ENCODE results near the gene ALMS1.

Gene ALMS1

DNA sequence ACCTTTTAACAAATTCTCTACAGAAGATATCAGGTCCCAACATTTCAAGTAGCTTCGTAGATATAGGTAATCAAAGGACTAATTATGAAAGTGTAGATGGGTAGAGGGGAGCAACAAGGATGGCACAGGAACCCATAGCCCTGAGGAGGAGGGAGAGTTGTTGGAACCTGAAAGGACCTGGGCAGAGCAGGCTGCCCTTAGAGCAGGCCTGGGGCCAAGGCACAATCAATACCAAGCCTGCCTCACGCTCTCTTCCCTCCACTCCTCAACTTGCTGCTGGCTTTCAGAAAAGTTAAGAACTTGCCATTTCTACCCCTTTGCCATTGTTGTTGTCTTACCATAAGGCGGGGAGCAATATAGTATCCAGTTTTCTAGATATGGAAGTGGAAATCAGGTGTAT is 266.7 kb downstream of the ALMS1 start:
- Histone ChIP-seq H3K4me1 (ENCODE audit: control insufficient read depth in 1 of 2, insufficient read depth in 2 of 2, low read length in 2 of 2) (no peaks in the 10 kb centered on the region), H4K8ac (ENCODE audit: low read depth, low read length) (no peak overlapping the region), H4K91ac (ENCODE audit: low read depth, low read length) (no peak overlapping the region), H3K9ac (ENCODE audit: low read length) (no peak overlapping the region), H2BK5ac (ENCODE audit: low read depth, low read length, poor library complexity) (no peak overlapping the region), H3K4ac (ENCODE audit: low read depth, low read length) (no peak overlapping the region), H3K79me2 (ENCODE audit: control insufficient read depth, insufficient read depth, low read length, poor library complexity) (no peaks in the 10 kb centered on the region), H3K27ac (ENCODE audit: low read depth, low read length) (no peak overlapping the region), H2AFZ (ENCODE audit: insufficient read depth, low read length, poor library complexity) (no peak overlapping the region), H3K23ac (ENCODE audit: low read length) (no peak overlapping the region), H3K4me3 (ENCODE audit: low read depth, low read length) (no peak overlapping the region), H3K36me3 (ENCODE audit: control insufficient read depth in 1 of 2, insufficient read depth in 2 of 2, low read length in 2 of 2) (no peaks in the 10 kb centered on the region), H3K79me1 (ENCODE audit: low read length) (no peaks in the 10 kb centered on the region), H3K4me2 (ENCODE audit: low read length) (no peak overlapping the region), H2BK12ac (ENCODE audit: low read length) (no peak overlapping the region), H4K12ac (ENCODE audit: low read depth, low read length) (no peak overlapping the region), H3K27me3 (ENCODE audit: insufficient read depth, low read length) (no peaks in the 10 kb centered on the region), H3K9me3 (ENCODE audit: insufficient read depth, low read depth, low read length) (peaks cover 8% of the 10 kb centered on the region), H3K18ac (ENCODE audit: low read length) (no peak overlapping the region), H3K14ac (ENCODE audit: low read length) (no peak overlapping the region), H2BK120ac (ENCODE audit: insufficient read depth, low read length, poor library complexity) (no peak overlapping the region), H2AK5ac (ENCODE audit: low read length) (no peak overlapping the region)
- WGBS (ENCODE audit: extremely low coverage, insufficient coverage, insufficient read length) = no CpG with 5 or more reads among the region's 3 CpGs
- no peak for DNase-seq

DNA sequence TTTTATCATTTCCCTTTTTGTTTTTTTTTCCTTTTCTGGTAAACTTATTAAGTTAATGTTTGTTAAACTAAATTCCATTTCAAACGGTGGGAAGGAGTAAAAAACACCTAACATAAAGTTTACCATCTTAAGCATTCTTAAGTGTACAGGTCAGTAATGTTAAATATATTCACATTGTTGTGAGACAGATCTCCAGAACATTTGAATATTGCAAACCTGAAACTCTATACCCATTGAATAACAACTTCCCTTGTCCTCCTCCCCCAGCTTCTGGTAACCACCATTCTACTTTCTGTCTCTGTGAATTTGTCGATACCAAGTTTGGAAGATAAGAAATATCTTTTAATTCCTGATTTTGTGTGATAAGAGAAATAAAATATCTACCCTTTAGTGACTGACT is 268.5 kb downstream of the ALMS1 start:
- Histone ChIP-seq H2BK120ac (ENCODE audit: insufficient read depth, low read length, poor library complexity) (no peak overlapping the region), H3K14ac (ENCODE audit: low read length) (no peak overlapping the region), H2BK12ac (ENCODE audit: low read length) (no peak overlapping the region), H3K27ac (ENCODE audit: low read depth, low read length) (no peak overlapping the region), H3K9ac (ENCODE audit: low read length) (no peak overlapping the region), H4K91ac (ENCODE audit: low read depth, low read length) (no peak overlapping the region), H3K4ac (ENCODE audit: low read depth, low read length) (no peak overlapping the region), H4K12ac (ENCODE audit: low read depth, low read length) (no peak overlapping the region), H3K79me2 (ENCODE audit: control insufficient read depth, insufficient read depth, low read length, poor library complexity) (no peaks in the 10 kb centered on the region), H3K4me3 (ENCODE audit: low read depth, low read length) (no peak overlapping the region), H2BK5ac (ENCODE audit: low read depth, low read length, poor library complexity) (no peak overlapping the region), H3K79me1 (ENCODE audit: low read length) (no peaks in the 10 kb centered on the region), H3K36me3 (ENCODE audit: control insufficient read depth in 1 of 2, insufficient read depth in 2 of 2, low read length in 2 of 2) (no peaks in the 10 kb centered on the region), H2AK5ac (ENCODE audit: low read length) (no peak overlapping the region), H3K4me1 (ENCODE audit: control insufficient read depth in 1 of 2, insufficient read depth in 2 of 2, low read length in 2 of 2) (no peaks in the 10 kb centered on the region), H3K27me3 (ENCODE audit: insufficient read depth, low read length) (no peaks in the 10 kb centered on the region), H3K18ac (ENCODE audit: low read length) (no peak overlapping the region), H3K4me2 (ENCODE audit: low read length) (no peak overlapping the region), H4K8ac (ENCODE audit: low read depth, low read length) (no peak overlapping the region), H3K23ac (ENCODE audit: low read length) (no peak overlapping the region), H2AFZ (ENCODE audit: insufficient read depth, low read length, poor library complexity) (no peak overlapping the region), H3K9me3 (ENCODE audit: insufficient read depth, low read depth, low read length) (no peaks in the 10 kb centered on the region)
- no peak for DNase-seq
- no CpG with 5 or more reads among the region's 2 CpGs for WGBS (ENCODE audit: extremely low coverage, insufficient coverage, insufficient read length)

Data from trophoblast cell (in vitro differentiated cells and primary cell).